Endometrial microvascular endothelial cells (primary cell): ENCODE measurements around the gene BICD1. TPM values are rescaled to one million over a fixed set of nuclear protein-coding genes. Genes with fewer than 3 reads are reported as not detected.

Experiments used
- in situ Hi-C: cut with HindIII; loops from 2 replicates; pipeline ENCODE4 v1.10.0; 2017; ENCODE audit warnings: low sequenced_read_pairs, low pct_unique_long_range_greater_than_20kb; ENCODE audit errors: inconsistent ontology term
- total RNA-seq: library from RNA; depleted of rRNA; stranded (reverse); fragments of >200 nt; gene quantifications from one replicate; pipeline ENCODE4 v1.2.3, GENCODE V29; 2015; ENCODE audit errors: inconsistent ontology term

BICD1 gene
- total RNA-seq, 1 donor from 2014 or later: 14.8 TPM

DNA sequence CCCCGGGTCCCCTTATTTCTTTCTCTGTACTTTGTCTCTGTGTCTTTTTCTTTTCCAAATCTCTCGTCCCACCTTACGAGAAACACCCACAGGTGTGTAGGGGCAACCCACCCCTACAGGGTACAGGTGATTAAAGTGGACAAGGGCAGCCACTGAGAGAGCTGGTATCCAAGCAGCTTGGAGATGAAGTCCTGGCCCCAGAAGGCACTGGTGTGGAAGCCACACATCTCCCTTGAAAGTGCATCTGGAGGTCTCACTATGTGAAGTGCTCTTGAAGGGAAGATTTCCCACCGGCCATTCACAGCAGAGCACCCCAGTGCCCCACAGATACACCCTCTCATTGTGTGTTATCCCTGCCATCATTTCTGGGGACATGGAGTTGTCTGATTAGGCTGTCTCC lies 6.3 kb upstream of the BICD1 start:
- in situ Hi-C loops: no loop called here

- in situ Hi-C loops: no loop called here
These were observed 5.8 kb upstream of the BICD1 start for GRCh38 chr12:32100888-32101287.

GRCh38 chr12:32102234-32102633 lies 4.4 kb upstream of the BICD1 start:
- in situ Hi-C loops: no loop called here

DNA sequence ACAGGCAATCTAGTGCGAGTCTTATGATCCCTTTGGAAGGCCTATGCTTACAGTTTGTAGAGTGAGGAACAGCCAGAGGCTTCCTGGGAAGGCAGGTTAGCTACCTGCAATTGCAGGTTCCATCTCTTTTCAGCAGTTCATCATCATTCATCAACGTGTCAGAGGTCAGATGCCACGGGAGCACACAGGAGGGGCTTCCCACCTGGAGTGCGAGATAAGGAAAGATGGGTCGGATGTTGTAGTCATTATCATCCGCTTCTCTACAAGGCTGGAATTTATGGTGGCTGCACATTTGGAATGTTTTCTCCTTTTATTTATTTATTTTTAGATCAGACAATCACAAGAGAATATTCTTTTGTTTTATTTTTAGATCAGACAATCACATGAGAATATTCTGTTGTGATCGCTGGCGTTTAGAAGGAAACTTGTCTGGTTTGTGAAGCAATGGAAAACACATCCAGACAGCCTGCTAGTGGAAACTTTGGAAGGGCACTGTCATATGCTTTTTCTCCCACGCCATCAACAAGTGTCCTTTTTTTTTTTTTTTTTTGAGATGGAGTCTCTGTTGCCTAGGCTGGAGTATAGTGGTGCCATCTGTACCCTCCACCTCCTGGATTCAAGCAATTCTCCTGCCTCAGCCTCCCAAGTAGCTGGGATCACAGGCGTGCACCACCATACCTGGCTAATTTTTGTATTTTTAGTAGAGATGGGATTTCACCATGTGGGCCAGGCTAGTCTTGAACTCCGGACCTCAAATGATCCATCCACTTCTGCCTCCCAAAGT lies 1.9 kb upstream of the BICD1 start:
- in situ Hi-C loops: no loop called here

DNA sequence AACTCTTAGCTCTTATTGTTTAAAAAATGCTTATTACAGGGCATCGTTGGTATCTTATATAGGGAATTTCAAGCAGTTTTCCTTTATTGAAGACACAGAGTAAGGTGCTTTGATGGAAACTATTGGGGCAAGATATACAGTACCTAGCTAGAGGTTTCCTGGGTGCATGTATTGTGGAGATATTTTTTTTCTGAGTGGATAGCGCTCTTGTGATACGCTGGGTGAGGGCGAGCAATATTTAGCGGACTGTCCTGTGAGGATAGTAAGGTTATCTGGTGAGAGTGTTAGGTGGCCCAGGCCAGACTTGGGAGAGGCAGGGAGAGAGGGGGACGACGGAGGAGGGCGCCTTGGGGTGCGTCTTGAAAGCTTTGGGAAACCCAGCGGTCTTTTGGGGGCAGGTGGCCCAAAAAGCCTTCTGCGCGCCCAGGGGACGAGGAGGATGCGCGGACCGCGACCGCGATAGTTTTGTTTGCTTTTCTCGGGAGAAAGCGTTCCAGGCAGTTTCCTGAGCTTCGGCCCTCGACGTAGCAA lies 596 bp upstream of the BICD1 start:
- in situ Hi-C loops: no loop called here

DNA sequence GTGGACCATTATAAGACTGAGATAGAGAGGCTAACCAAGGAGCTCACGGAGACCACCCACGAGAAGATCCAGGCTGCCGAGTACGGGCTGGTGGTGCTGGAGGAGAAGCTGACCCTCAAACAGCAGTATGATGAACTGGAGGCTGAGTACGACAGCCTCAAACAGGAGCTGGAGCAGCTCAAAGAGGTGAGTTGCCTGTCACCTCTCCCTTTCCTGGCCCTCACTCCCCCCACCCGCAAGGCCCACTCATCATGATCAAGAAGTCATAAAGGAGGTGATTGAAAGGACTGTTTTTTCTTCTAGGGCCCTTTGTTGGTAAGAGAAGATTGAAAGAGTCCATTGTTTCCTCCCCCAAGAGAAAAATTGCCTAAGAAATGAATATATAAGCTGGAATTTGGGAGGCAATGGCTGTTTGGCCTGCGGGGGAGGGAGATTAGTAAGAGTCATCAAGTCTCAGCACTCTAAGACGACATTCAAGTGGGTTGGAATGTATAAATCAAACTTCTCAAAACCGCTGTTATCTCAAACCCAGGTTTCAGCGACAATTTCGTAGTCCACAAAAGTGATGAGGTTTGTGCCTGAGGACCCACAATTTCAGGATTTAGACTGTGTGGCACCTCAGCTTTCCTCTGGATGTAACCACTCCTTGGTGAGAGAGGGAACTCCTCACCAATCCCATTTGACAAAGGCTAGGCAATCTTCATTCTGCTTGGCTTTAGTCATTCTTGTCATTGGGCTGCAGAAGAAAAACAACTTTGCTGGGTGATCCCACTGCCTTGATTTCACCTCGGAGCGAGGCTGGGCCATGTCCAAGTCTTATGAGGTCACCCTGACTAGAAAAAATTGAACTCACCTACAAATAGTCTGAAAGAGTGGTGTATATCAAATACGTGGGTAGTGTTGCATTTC lies 966 bp downstream of the BICD1 start:
- in situ Hi-C loops: no loop called here

- in situ Hi-C loops: no loop called here
These were observed 2.1 kb downstream of the BICD1 start for GRCh38 chr12:32108787-32109186.

- in situ Hi-C loops: no loop called here
These were observed 3.8 kb downstream of the BICD1 start for GRCh38 chr12:32110417-32110816.

GRCh38 chr12:32110942-32111341 lies 4.3 kb downstream of the BICD1 start:
- in situ Hi-C loops: no loop called here

- in situ Hi-C loops: no loop called here
These were observed 8.9 kb downstream of the BICD1 start for GRCh38 chr12:32115404-32116104.

DNA sequence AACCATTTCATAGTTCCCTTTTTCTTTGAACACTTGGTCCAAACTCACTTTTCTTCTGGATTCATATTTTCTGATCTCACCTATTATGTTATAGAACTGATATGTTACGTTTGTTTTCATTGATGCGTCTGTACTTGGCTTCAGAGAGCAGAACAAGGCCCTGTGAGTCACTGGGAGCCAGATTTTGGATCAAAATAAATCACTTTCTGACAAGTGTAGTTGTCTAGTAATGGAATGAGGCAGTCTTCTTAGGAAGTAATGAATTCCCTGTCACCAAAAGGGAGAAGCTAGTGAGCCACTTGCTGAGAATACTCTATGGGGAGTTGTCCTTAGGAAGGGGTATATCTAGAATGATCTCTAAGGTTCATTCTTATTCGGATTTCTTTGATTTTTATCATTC lies 10.2 kb downstream of the BICD1 start:
- in situ Hi-C loops: no loop called here

GRCh38 chr12:32117316-32117715 lies 10.7 kb downstream of the BICD1 start:
- in situ Hi-C loops: no loop called here

GRCh38 chr12:32118806-32119205 lies 12.2 kb downstream of the BICD1 start:
- in situ Hi-C loops: no loop called here

- in situ Hi-C loops: no loop called here
These were observed 13.8 kb downstream of the BICD1 start for GRCh38 chr12:32120419-32120818.

DNA sequence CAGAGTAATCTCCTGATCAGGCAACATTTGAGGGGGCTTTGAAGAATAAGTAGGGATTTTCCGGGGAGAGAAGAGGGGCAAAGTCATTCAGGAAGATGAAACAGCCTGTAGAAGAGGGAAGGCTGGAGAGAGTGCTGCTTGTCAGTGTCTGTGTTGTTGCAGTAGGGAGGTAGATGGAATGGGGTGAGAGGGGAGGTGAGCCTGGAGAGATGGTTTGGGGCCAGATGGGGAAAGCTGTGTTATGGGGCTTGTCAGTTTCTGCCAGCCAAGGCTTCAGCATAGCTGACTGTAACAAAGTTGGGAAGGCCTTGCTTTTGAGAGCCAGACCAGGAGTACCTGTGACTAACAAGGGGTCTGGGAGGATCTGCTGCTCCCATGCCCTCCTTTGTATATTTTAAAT lies 18.0 kb downstream of the BICD1 start:
- in situ Hi-C loops: no loop called here

GRCh38 chr12:32125455-32126084 lies 18.9 kb downstream of the BICD1 start:
- in situ Hi-C loops: no loop called here

- in situ Hi-C loops: no loop called here
These were observed 20.1 kb downstream of the BICD1 start for GRCh38 chr12:32126720-32127119.

DNA sequence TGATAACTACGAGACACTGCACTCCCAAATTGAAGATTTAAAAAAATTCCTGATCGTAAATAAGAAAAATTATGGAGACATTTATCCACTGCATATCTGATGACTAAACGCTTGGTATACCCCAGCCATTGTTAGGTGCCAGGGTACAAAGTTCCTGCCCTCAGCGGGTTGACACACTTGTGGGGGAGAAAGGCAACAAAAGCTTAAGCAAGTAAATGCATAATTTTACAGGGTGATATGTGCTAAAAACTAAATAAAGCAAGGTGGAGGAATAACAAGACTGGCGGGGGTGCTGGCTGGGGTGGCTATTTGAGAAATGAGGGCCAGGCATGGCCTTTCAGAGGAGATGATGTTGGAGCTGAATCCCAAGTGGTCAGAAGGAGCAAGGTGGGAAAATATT lies 25.0 kb downstream of the BICD1 start:
- in situ Hi-C loops: no loop called here
